HG03196 (cell line): ENCODE results near the gene CTDSP2.
"Not testable (repeated sequence)": the region's sequence is repeated elsewhere in the genome, so short reads cannot be mapped to it uniquely, and the experiment has no call there.

Experiments
- ATAC-seq: cut with Tn5 transposase; IDR thresholded peaks from one replicate; pipeline ENCODE4 v1.9.1; 2021; ENCODE audit not compliant: unreplicated experiment

CTDSP2 gene

DNA sequence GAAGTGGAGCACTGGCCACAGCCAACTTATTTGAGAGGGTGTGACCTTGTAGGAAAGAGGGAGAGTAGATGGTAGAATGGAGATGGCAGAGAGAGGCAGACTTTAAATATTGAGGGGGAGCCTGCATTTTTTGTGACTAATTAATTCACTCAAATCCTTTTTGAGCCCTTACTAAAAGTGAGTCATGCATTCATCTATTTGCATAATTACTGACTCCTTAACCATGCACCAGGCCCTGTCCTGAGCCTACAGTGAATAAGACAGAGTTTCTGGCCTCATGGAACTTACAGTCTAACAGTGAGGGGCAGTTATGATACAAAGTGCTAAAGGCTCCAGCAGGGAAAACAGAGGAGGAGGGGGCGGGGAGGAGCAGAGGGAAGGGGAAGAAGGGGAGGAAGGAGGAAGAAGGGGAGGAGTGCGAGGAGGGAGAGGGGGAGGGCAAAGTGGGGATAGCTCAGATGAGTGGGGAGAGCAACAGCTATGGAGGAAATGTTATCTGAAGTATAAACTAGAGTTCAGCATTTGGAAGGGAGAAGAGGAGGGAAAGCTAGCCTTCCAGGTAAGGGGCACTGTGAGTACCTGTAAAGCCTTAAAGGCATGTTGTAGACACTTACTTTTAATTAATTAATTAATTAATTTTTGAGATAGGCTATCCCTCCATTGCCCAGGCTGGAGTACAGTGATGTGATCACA is 7.5 kb upstream of the CTDSP2 start:
- no peak for ATAC-seq

- no peak for ATAC-seq
Observed at GRCh38 chr12:57852620-57853500, 6.3 kb upstream of the CTDSP2 start.

DNA sequence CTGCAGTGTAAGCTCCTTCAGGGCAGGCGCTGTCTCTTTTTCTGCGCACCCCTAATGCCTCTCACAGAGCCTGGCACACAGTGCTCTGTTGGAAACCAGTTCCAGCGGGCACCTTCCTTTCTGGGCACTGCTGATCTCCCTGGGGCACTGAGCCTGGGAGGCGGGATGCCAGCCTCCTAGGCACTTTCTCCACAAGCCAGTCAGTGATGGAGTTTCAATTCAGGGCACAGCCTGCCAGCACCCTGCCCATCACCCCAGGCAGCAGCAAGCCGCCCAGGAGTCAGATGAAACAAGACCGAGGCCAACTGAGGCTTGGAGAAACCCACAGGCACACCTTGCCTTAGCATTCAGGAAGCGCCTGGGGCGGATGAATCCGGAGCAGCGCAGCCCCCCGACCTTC is 5.7 kb upstream of the CTDSP2 start:
- ATAC-seq: no peak

GRCh38 chr12:57851552-57851951 is 5.0 kb upstream of the CTDSP2 start:
- ATAC-seq: no peak

DNA sequence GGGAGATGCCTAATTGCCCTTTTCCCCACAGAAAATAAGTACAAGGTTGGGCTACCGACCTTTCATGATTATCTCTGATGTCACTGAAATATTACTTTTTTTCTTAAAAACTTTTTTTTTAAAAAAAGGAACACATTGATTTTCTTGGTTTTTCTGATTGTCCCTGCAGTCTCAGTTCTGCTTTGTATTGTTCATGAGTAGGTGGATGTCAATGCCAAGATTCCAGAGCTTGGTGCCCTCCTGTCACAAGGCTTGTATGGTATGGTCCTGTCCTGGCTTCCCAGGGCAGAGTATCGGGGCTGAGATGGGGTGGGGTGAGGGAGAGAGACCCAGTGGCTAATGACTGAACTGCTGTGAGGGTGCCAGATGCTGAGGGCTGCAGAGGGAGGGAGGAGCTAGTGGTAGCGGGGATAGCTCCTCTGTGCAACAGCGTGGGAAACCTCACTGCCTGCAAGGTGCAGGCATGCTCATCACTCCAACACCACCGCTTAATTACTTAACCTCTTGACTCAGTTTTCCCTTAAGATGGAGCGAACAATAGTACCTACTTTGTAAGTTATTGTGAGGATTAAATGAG is 4.4 kb upstream of the CTDSP2 start:
- no peak for ATAC-seq

DNA sequence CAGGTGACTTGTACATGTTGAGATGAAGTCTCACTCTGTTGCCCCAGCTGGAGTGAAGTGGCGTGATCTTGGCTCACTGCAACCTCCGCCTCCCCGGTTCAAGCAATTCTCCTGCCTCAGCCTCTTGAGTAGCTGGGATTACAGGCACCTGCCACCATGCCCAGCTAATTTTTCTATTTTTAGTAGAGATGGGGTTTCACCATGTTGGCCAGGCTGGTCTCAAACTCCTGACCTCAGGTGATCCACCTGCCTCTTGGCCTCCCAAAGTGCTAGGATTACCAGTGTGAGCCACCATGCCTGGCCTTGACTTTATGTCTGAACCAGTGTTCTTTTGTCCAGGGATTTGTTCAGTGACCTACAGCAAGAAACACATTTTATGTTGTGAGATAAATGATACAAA is 2.9 kb upstream of the CTDSP2 start:
- not testable (repeated sequence) for ATAC-seq

GRCh38 chr12:57849035-57849434 is 2.5 kb upstream of the CTDSP2 start:
- ATAC-seq: no peak

DNA sequence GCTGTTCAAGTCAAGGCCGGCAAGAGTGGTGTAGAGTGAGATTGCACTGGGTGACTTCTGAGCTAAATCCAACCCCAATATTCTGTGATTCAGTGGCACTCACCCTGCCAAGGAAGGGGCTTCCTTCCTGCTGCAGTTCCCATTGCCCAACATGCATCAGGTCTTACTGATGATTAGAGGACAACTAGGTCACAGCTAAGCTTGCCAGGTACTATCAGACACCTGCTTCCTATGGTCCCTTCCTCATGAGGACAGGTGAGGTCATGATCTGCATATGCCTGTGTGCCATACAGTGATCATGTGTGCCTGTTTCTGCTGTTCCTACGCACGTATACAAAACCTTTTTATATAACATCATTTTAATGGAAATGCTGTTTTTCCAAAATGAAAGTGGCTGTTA is 1.7 kb upstream of the CTDSP2 start:
- ATAC-seq: no peak

GRCh38 chr12:57846285-57846576 is 298 bp downstream of the CTDSP2 start:
- ATAC-seq: no peak

DNA sequence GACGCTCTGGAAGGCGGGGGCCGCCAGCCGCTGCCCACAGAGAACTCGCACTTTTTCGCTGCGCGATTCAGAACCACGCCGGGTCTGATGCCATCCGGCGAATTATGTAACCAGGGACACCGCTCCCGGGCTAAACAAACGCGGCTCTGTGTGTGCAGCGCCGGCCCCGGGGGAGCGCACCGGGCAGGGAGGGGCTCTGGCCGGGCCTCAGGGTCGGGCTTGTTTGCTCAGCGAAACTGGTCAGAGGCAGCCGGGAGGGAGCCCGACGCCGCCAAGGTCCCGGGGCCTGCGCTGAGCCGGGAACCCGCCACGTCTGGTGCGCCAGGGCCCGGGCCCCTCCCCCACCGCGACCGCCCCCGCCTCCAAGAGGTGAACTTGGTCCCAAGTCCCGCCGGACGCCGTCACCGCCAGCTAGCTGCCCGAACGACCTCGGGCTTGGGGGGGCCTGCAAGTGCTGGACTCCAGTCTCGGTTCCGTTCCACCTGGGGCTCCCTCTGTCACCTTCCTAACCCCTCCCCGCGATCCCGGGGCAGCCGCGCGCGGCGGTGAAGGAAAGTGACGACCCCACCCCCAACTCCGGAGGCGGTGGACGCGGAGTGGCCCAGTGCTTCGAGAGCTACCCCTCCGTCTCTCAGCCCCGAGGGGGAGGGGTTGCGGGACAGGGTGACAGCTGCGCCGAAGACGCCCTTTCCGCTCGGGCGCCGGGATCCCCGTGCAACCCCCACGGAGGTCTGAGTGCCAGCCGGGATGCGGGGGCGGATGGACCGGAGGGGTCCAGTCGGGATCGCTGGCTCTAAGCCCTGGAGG is 848 bp downstream of the CTDSP2 start:
- peak; percentile 27 for ATAC-seq

DNA sequence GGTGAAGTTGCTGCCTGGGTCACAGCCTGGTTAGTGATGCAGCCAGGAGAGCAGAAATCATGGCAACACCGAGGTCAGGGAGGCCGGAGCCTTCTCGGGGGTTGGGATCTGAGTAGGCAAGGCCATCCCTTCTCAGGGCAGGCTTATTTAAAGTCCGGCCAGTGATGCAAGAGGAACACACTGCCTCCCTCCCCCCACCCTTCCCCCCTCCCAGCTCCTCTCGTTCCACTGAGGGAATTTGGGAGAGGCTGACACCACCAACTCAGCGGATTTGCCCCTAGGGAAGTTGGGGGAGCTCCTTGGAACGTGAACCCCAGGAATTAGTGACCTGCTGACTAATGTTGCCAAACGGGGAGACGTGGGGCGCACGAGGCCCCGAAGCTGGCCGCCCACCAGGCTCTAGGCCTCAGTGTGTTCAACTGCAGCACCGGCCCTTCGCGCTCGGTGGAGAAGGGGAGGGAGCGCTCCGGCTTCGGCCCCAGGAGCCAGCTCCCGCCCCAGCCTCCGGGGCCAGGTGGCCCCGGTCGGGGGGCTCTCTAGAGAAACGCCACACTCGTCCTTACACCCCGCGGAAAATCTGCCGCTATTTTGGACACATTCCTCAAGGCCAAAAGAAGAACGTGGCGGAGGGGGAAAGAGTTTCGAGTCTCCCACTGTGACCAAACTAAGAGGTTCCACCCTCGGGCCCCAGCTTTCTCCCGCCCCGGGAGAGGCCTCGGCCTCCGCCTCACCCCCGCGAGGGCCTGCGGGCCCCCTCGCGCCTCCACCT is 1.6 kb downstream of the CTDSP2 start:
- no peak for ATAC-seq

- ATAC-seq: no peak
Observed at GRCh38 chr12:57842342-57843294, 3.9 kb downstream of the CTDSP2 start.

GRCh38 chr12:57841445-57841844 is 5.1 kb downstream of the CTDSP2 start:
- no peak for ATAC-seq

DNA sequence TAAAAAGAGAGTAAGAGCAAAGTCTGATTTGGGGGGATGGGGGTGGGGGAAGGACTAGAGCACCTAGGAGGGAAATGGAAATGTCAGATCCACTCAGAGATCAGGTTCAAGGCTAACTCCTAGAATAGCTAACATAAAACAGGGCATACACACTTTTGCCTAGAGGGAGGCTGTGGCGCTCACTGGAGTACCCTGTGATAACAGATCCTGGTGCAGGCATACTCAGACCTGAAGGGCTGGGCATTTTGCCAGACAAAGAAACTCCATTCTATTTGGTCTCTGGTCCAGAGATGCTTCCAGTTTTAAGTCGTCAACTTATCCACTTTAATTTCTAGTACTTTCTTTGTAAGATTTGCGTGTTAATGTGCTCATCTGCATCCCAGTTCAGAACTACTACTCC is 5.8 kb downstream of the CTDSP2 start:
- ATAC-seq: no peak

DNA sequence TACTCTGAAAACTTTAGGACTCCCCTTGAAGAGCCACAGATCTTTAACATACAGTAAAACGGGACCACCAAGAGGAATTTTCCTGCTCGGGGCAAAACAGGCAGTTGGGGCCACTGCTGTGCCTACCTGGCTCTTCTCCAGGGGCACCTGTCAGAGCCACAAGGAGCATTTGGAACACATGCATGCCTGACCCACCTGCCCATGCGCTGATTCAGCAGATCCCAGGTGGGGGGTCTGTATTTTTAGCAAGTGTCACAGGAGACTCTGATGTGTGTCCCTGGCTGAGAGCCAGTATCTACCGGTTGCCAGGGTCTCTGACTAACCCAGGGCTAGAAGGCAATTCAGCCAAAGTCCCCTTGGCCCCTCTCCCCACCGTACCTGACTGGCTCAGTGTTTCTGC is 6.5 kb downstream of the CTDSP2 start:
- ATAC-seq: no peak

- no peak for ATAC-seq
Observed at GRCh38 chr12:57838594-57839302, 7.8 kb downstream of the CTDSP2 start.

GRCh38 chr12:57837864-57838562 is 8.5 kb downstream of the CTDSP2 start:
- ATAC-seq: no peak
